GM12865 (cell line): Measurements from ENCODE around the gene HNMT.

Experiments used
- DNase-seq: peaks from one replicate; pipeline ENCODE4 v3.0.0; 2010; ENCODE audit warnings: low read depth
- H3K4me3 ChIP-seq: 2 replicates; pipeline ENCODE4 v1.5.1; 2011; ENCODE audit warnings: mild to moderate bottlenecking, low read depth, low read length, control low read depth
- CTCF ChIP-seq: IDR thresholded peaks from 2 replicates; pipeline ENCODE4 v1.5.1; 2011; ENCODE audit warnings: low read length, control low read depth, low read depth, inconsistent platforms; ENCODE audit not compliant: insufficient read depth; ENCODE audit errors: missing control alignments

The HNMT gene

GRCh38 chr2:137951586-137951985, 12.7 kb upstream of the HNMT start:
- H3K4me3 ChIP-seq: no peak overlapping the region
- TF ChIP-seq CTCF: no peak
- DNase-seq: no peak

GRCh38 chr2:137952586-137953129, 11.6 kb upstream of the HNMT start:
- no peak for TF ChIP-seq CTCF
- no peak overlapping the region for H3K4me3 ChIP-seq
- peak; percentile 59 for DNase-seq

- no peak for DNase-seq
- no peak for TF ChIP-seq CTCF
- no peak overlapping the region for H3K4me3 ChIP-seq
Measured at GRCh38 chr2:137955536-137955935, 8.7 kb upstream of the HNMT start.

- no peak overlapping the region for H3K4me3 ChIP-seq
- DNase-seq: no peak
- TF ChIP-seq CTCF: no peak
Measured at GRCh38 chr2:137957033-137957432, 7.2 kb upstream of the HNMT start.

- no peak for DNase-seq
- no peak overlapping the region for H3K4me3 ChIP-seq
- TF ChIP-seq CTCF: no peak
Measured at GRCh38 chr2:137959166-137959565, 5.1 kb upstream of the HNMT start.

- TF ChIP-seq CTCF: no peak
- no peak for DNase-seq
- H3K4me3 ChIP-seq: no peak overlapping the region
Measured at GRCh38 chr2:137960223-137960622, 4.0 kb upstream of the HNMT start.

- no peak for TF ChIP-seq CTCF
- no peak overlapping the region for H3K4me3 ChIP-seq
- DNase-seq: no peak
Measured at GRCh38 chr2:137961602-137962001, 2.7 kb upstream of the HNMT start.
